ENCODE results near the gene RPTOR.

The RPTOR gene

DNA sequence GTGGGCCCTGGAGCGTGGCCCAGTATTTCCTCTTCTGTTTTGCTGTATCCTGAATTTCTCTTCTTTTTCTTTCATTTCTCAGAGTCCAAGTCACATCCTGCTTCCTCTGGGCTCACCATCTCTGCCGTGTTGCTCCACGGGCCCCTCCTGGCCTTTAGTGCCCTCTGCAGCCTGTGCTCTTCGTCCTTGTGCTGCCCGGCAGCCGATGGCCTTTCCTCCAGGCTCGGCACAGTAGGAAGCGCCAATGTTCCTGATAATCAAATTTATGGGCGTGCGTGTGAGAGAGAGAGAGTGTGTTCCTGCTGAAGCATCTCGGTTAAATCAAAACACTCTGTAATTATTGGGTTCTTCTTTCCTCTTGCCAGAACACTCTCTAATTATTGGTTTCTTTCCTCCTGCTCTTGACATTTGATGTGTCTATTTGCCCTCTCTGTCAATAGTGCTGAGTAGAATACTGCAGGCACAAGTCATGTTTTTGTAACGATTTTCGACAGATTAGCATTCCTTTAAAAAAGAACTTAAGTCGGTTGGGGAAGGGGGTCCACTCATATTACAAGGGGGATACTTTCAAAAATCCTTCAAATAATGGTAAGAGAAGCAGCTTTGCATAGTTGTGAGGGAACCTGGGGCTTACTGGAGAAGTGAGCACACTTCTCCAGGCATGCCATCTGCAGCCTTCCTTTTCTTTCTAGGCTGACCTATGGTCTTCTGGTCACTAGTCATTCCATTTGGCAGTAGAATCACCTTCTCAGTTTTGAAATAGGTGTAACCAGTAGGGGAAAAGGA lies 126.6 kb downstream of the RPTOR start:
- no peak for FAIRE-seq

DNA sequence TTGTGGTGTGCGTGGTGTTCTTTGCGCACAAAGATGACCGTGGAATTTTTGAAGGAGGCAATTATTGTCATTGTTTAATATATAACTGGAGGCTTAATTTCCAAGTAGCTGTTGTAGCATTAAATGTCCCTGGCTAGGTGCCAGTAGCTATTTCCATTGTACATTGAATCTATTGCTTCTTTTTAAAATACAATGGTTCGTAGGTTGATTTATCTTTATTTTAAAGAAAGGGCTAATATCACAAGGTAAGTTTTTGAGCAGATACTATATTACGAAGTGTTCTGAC lies 127.1 kb downstream of the RPTOR start:
- no peak for FAIRE-seq

DNA sequence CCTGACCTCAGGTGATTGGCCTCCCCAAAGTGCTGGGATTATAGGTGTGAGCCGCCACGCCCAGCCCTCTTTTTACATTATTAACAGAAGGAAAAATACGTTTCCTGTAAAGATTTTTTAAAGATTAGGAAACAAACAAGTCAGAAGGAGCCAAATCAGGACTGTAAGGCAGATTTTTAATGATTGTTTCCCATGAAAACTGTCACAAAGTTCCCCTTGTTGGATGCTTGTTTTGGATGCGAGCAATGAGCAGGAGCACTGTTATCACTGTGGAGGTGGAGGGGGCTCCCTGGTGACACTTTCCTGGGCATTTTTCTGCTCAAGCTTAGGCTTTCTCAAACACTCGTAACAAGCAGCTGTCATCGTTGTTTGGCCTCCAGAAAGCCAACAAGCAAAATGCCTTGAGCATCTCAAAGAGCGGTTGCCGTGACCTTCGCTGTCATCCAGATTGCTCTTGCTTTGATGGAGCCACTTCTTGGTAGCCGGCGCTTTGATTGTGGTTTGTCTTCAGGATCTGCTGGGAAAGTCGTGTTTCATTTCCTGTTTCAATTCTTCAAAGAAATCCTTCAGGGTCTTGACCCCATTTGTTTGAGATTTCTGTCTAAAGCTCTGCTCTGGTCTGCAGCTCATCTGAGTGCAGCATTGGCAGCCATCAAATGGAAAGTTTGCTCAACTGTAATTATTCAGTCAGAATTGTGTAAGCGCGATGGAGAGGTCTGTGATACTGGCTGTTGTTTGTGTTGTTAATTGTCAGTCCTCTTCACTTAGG lies 128.7 kb downstream of the RPTOR start:
- FAIRE-seq: no peak

DNA sequence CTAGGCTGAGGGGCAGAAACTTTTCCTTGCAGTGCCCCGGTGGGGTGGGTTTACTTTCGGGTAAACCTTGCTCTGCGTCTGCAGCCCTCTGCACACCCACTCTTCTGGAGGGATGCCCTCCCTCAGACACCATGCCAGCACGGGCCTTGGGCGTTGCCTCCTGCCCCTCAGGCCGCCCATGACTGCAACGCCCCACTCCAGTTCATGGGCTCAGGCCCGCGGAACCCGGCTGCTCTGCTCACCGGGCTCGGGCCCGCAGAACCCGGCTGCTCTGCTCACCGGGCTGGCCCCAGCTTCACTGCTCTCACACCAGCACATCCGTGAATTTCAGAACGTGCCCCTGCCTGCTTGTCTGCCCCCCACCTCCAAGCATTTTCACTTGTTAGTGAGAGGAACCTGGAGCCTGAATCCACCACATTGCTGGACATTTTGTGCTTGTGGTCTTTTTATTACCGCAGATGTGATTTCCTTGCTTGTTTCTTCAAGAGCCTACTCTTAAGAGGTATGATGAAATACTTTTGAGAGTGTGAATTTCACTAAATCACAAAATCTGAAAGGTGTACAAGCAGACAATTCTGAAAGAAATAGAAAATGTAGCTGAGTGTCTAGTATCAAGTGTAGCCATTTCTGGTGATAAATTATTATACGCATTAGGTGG lies 130.9 kb downstream of the RPTOR start:
- no peak for FAIRE-seq

DNA sequence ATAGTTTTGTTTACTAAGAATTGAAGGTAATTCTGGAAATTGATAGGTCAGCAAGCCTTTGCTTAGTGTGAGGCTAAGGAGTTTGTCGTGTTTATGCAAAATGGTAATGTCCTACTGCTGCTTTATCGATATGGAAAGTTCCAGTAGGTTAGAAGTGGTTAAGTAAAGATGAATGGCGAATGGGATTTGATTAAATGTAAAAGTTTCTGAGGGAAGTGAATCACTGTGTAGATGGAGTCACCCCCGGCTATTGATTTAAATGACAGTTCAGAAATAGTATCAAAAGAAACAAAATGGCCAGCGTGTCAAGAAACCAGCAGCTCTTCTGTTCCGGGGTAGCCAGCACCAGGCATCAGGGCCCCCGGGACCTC lies 131.4 kb downstream of the RPTOR start:
- FAIRE-seq: no peak

DNA sequence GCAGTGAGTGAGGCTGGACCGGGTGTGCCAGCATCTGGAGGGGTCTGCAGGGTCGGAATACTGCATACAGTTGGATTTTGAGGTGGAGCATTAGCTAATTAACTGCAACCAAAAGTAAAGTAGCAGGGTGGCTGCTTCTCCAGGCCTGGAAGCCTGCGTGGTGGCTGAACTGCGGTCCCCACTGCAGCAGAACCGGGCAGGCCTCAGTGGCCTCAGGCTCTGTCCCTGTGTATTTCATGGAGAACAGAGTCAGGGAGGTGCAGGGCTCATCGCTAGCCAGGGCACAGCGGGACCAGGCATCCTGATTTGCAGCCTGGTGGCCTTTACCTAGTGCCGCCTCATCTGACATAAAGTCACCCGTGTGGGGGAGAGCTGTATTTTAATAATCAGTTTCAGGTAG lies 131.9 kb downstream of the RPTOR start:
- FAIRE-seq: no peak

DNA sequence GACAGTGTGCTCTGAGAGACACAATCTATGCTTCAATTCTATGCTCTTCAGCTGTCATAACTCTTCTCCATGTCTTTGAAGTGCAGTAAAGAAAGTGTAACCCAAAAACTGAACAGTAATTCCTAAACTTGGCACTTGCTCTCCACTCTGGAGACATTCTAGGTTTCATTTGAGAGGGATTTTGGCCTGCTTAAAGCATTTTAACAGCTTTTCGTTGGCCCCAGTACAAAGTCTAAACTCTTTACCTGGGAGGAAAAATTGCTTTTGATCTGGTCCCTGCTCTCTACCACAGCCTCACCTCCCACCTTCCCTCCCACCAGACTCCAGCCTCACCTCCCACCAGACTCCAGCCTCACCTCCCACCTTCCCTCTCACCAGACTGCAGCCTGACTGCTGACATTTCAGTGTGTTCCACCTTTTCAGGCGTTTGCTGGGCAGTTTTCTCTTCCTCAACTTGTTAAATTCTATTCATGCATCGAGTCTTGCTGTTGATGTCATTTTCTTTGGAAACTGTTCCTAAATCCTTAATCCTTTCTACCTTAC lies 132.6 kb downstream of the RPTOR start:
- no peak for FAIRE-seq

DNA sequence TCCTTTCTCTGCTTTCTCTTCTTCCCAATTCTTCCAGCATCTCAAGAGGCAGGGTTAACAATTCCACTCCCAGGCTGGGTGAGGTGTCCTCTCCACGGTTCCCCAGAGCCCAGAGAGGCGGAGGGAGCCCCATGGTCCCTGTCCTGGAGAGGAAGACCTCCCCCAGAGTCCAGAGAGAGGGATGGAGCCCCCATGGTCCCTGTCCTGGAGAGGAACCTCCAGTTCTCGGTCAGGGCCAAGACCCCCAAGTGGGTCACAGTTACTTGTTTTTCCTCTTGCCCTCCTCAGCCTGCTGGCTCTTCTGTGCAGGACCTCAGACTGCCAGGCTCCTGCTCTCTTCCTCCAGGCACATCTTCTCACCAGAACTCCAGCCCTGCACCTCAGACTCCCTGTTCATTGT lies 135.2 kb downstream of the RPTOR start:
- no peak for FAIRE-seq

DNA sequence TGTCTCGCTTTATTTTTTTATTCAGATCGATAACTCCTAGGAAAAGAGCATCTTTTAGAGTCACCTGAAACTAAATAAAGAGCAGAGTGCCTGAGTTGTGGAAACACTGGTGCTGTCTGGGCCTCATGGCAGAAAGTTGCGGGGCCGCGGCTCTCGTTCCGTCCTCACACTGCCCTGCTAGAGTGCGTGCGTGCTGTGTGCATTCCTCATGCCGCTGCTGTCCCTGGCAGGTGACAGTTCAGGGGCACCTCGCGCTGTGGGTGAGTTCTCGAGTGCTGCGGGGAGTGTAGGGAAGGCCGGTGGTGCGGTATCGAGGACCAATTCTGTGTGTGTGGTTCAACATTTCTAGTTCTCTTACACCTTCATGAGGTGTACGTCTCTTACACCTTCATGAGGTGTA lies 136.6 kb downstream of the RPTOR start:
- FAIRE-seq: no peak

DNA sequence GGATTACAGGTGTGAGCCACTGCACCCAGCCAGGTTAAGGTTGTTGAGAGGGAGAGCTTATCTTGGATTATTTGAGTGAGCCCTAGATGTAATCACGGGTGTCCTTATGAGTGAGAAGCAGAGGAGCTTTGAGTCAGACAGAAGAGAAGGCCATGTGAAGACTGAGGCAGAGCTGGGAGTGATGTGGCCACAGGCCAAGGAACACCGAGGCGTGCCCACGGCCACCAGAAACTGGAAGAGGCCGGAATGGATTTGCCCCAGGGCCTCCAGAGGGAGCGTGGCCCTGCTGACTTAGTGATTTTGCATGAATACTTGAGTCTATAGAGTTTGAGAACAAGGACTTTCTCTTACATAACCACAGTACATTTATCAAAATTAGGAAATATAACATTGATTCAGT lies 137.7 kb downstream of the RPTOR start:
- no peak for FAIRE-seq

DNA sequence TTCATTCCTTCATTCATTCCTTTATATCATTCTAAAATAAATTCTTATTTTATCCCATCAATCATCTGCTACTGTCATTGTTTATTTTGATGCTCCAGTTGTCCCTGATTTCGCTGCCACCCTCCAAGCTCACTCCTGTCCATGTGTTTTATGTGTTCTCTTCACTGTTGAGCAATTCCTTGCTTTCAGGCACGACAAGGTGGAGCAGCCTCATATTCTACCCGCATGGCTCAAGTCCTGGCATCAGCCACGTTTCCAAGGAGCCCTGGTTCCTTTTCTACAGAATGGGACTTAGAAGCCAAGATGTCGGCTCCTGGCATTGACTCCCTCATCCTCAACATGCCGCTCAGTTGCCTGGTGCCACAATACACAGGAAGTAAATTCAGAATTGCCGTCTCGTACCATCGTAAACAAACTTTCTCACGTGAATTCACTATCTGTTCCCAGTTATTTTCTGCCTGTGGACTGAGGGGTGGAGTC lies 139.0 kb downstream of the RPTOR start:
- FAIRE-seq: no peak

DNA sequence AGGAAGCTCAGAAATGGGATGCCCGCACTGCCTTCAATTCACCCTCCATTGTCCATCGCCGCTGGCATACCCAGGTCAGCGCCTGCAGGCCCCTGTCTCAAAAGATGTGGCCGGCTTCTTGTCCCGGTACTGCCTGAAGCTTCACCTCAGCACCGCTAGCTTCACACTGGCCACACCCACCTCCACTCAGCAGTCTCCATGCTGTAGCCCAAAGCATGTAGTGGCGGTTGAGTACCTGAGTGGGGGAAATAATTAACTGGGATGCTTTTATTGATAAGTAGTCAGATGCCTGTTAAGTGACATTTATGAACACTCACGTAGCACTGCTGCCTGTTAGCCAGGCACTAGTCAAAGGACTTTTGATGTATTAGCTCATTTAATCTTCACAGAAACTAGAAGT lies 143.2 kb downstream of the RPTOR start:
- FAIRE-seq: no peak

DNA sequence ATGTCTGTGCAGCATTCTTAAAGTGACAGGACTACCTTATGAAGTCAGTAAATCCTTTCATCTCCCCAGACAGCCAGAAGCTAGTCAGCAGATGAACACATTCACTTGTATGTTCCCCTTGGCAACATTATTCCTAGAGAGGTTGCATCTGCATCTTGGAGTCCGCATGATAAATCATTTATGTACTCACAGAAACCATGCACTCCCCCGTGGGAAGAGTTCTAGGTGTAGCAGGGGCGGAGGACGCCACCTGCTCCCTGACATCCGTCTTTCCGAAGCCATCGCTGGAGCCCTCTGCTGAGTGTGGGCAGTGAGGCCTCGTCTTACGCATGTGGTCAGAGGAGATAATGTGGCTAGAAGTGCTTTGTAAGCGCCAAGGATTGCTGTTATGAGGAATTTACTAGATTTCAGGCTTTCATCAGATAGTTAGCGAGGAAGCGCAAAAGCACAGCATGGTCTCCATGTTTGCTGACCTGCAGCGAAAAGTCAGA lies 144.5 kb downstream of the RPTOR start:
- no peak for FAIRE-seq

DNA sequence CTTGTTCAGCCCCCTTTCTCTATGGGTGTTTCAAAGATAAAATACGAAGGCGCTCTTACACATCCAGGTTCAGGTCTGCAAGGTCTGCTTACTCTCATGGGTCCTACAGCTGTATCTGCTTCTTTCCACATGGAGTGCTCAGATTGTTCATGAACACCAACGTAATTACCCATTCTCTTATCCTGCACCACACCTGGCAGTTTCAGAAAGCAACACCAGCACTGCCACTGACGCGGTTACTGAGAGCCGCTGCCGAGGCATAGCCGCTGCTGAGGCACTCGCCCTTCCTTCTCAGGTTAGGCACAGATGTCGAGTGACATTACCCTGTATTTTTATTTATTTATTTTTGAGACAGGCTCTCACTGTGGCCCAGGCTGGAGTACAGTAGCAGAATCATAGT lies 147.1 kb downstream of the RPTOR start:
- no peak for FAIRE-seq

DNA sequence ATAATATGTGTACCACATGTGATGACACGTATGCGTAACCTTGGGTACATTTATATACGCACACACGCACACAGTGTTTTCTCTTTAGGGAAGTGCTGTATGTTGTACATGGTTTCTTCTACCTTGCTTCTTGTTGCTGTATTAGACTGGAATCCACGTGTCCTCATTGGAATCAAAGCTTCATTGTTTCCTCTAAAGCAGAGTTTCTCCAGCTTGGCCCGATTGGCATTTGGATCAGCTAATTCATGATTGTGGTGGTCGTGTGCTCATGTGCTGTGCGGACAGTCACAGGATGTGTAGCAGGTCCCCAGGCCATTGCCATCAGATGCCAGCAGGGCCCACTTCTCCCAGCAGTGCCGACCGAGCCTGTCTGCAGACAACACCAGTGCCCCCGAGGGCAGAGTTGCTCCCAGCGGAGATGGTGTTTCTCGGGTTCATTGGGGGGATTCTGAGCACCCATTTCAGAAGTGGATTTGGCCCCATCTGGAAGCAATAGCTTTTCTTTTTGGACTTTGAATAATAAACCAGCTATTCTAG lies 148.4 kb downstream of the RPTOR start:
- no peak for FAIRE-seq

DNA sequence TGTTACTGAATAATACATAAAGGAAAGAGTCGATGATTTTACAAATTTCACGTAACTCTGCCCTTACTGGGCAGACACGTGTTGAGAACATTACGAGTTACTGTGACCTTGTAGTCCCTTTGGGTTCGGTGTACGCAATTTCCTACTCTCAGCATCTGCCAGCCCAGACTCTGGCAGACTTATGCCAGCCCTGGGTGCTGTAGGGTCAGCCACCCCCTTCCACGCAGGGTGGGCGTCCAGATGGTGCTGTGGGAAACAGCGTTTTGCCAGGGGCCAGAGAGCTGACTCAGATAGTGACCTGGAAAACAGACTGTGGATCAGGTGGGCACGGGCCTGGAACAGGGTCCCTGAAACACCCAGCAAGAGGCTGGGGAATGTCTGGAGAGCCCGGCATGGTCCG lies 148.9 kb downstream of the RPTOR start:
- FAIRE-seq: no peak

DNA sequence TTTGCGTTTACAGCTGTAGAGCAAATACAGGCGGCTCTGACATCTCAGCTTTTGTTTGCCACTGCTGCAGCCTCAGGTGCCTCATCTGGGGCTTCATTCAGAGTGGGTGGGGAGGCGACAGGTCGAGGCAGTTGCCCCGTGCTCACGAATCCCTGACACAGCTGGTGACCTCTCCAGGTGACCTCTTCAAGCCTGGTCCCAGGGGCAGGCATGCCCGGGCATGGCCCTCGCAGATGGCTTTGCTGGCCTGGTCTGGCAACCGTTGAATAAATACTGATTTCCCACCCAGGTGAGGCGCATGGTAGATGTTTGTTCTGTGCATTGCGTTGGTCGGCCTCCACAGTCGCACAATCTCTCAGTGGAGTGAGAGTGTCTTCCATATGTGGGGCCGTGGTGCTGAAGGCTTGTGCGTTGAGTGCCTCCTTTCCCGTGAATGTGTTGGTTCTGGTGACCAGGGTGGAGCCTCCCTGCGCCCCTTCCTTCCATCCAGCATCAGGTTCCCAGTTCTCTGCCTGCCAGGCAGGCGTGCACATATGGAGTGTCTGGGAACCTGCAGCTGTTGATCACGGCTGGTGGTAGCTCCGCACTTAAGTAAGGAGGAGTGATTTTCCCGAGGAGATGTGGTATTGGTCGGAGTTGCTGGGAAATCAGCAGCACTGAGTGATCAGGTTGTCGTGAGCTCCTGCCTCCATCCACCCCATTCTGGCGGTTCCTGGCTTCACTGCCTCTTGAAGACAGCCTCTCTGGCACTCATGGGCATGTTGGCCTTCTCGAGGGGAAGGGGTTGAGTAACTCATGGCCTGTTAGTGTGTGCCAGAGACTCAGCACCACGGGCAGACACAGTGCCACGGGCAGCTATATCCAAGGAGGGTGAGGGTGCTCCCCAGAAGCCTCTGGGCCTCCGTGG lies 149.7 kb downstream of the RPTOR start:
- FAIRE-seq: no peak

DNA sequence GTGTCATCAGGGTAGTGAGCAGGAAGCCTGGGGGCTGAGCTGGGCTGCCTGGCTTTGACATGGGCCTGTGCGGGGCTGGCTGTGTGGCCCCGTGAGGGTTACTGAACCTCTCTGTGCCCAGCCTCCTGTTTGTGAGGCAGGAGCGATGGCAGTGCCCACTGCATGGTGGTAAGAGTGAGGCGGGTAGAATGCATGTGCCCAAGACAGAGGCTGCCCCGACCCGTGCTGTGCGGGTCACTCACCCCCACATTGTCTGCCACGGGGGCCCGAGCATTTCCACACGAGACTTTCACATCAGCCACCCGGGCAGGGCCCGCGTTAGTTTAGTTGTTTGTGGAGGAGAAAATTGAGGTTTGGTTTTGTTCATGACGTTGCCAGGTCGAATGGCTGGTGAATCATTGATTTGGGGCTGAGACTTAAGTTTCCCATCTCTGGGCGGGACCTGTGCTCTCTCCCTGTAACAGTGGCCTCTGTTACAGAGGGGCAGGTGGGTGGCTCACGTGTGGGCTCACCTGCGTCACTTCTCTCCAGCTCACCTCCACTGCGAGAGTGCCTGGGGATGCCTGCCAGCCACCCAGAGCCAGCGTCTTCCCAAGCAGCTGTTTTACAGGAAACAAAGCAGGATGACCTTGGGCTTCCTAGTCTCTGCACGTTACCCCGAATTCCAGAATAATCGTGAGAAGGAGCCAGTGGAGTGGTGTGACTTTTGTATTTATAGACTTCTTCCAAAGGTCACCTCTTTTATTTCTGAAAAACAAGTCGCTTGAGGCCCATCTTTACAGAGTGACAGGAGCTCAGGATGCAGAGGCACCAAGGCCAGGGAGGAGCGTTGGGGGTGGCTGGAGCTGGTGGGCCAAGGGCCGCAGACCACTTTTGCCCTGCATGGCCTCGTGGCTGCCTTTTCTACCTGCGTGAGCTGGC lies 150.6 kb downstream of the RPTOR start:
- FAIRE-seq: no peak

DNA sequence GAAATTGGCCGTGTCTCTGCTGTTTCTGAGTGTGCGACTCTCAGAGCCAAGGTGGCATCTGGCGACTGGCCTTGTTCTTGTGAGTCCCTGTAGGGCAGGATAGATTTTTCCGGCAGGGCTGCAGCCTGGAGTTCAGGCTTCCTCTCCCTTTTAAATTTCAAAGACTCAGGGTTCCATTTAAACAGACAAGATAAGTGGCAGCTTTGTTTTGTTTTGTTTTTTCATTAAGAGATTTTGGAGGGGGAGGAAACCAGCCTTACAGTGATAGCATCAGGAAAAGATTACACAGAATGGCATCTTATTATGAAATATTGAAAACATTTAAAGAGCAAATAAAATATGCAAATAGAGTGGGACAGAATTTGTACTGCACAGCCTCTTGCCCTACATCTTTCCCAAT lies 151.3 kb downstream of the RPTOR start:
- FAIRE-seq: no peak

DNA sequence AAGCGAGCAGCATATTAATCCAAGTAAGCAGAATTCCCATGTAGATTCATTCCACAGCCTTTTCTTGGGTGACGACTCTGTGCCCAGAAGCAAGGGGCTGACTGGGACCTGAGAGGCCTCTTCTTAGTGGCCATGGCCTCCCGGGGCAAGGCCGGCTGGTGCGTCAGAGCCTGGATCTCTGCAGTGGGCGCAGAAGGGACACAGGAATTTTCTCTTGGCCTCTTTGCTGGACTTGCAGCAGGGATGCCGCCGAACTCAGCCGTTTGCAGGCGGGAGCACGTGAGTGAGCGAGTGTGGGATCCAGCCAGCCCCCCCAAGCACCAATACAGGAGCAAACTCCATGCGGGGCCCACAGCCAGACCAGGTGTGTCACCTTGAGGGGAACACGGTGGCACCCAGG lies 151.8 kb downstream of the RPTOR start:
- no peak for FAIRE-seq

DNA sequence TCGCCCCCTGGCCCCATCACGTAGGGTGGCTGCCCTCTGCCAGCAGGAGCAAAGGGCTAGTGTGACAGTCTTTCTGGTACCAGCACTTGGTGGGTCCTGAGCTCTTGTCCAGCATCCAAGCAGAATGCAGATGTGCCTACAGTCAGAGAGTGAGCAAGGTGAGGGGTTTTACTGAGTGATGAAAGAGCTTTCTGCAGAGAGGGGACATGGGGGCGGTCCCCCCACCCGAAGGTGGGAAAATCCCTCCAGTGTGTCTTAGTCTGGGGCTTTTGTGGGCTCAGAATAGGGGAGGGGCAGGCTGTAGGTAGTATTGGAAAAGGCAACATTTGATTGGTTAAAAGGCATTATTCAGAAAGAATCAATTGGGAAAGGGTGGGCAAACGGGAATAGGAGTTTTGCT lies 152.3 kb downstream of the RPTOR start:
- FAIRE-seq: no peak
